ENCODE results near the gene KCND1.

KCND1 gene

DNA sequence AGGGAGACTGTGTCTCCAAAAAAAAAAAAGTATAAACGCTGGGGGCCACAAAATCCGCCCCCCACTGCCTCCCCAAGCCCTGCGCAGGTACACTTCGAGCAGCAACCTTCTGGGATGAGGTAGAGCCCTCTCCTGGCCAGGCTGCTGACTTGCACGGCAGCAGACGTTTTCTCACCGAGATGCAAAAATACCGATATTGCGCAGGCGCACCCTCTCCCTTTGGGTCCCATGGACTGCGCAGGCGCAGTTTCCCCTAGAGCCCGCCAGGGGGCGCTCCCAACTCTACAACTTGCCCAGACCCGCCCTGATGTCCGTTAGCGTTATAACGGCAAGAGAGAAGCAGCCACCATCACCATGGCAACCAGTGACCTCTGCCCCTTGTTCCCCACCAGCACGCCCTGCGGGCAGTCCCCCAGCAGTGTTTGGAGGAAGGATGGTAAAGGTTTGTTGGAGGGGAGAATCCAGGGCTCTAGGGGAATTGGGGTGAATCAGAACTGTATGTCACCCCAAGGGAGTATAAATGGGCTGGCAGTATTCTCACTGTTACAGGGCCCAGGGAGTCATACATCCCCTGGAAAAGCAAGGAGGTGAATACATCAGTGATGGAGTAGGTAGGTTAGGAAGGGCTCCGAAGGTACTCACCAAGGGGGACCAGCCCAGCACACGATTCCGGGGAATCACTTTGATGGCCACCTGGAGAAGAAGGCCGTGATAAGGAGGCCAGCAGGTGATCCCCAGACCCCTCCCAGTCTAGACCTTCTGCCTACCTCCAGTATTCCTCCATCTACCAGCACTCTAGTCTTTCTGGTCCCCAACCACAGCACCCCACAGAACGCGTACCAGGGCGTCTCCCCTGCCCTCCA lies 54.3 kb downstream of the KCND1 start:
- peaks cover 41% of the 10 kb centered on the region for H3K36me3 ChIP-seq (ENCODE audit: control insufficient read depth, insufficient read depth, low read length)
- H3K4me1 ChIP-seq (ENCODE audit: control insufficient read depth, insufficient read depth, low read length): peaks cover 13% of the 10 kb centered on the region
- peak overlapping the region; percentile 94 for H3K9ac ChIP-seq (ENCODE audit: low read depth, low read length)
- H3K4me3 ChIP-seq (ENCODE audit: low read depth, low read length): peak overlapping the region; percentile 94
- no peaks in the 10 kb centered on the region for H3K27me3 ChIP-seq (ENCODE audit: control insufficient read depth, insufficient read depth, low read length)
- peaks cover 3% of the 10 kb centered on the region for H3K9me3 ChIP-seq (ENCODE audit: control insufficient read depth, insufficient read depth, low read length)

DNA sequence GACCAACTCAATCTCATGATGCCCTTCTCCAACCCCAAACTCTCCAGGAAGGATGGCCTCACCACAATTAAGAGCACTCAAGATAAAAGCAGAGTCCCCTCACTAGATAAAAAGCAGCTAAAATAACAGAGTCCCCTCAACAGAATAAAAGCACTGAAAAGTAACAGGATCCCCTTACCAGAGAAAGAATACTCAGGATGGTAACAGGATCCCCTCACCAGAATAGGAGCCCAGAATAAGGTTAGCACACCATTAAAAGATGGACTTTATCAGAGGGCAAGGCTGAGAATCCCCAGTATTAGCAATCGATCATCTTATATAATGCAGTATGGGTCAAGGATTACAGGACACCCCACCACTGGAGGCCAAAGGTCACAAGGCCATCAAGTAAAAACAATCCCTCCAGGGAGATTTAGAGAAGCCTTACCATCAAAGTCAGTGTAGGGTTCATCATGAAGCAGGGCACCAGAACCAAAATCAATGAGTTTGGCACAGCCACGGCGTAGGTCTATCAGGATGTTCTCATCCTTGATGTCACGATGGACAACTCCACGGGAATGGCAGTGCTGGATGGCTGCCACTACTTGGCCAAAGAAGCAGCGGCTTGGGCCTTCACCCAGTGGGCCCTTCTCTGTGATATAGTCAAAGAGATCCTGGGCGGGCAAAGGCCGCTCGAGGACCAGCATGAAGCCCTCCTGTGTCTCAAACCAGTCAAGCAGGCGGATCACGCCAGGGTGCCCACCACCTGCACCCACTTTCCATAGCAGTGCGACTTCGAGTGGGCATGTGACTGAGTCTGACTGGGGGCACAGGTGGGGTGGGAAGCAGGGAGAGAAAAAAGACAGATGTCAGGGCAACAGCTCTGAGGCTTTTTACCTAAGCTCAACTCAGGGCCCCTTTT lies 56.8 kb downstream of the KCND1 start:
- Histone ChIP-seq H3K4me3 (ENCODE audit: low read depth, low read length) (peak overlapping the region; percentile 94), H3K4me1 (ENCODE audit: control insufficient read depth, insufficient read depth, low read length) (peaks cover 2% of the 10 kb centered on the region), H3K9me3 (ENCODE audit: control insufficient read depth, insufficient read depth, low read length) (peaks cover 3% of the 10 kb centered on the region), H3K9ac (ENCODE audit: low read depth, low read length) (peak overlapping the region; percentile 29), H3K27me3 (ENCODE audit: control insufficient read depth, insufficient read depth, low read length) (no peaks in the 10 kb centered on the region), H3K36me3 (ENCODE audit: control insufficient read depth, insufficient read depth, low read length) (peaks cover 41% of the 10 kb centered on the region)

DNA sequence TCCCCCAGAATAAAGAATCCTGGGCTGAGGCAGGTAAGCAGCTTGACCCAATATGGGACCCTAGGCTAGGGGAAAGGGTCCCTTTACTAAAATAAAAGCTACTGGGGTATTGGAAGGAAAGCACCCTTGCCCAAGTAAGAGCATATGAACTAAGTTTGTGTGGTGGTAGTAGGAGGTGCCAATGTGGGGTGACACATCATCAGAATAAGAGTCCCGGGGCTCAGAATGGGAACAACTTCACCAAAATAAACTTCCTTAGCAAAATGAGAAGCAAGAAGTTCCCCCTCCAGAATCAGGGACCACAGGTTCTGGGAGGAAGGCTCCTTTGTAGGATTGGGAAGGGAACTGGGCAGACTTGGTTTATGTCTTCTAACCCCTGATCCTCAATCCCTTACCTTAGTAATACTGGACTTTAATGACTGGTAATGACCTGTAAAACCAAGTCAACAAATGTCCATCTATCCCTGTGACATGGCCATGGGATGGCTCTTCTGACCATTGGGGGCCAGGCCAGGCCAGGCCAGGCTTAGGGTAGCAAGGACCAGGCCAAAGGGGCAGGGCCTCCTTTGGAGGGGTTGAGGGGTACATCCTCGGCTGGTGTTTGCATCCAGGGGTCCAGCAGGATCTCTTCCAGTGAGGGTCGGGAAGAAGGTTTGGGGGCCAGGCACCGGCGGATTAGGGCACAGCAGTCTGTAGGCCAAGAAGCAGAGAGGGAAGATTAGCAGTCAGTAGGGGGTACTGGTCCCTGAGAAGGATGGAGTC lies 57.9 kb downstream of the KCND1 start:
- Histone ChIP-seq H3K27me3 (ENCODE audit: control insufficient read depth, insufficient read depth, low read length) (no peaks in the 10 kb centered on the region), H3K36me3 (ENCODE audit: control insufficient read depth, insufficient read depth, low read length) (peaks cover 45% of the 10 kb centered on the region), H3K4me1 (ENCODE audit: control insufficient read depth, insufficient read depth, low read length) (no peaks in the 10 kb centered on the region), H3K4me3 (ENCODE audit: low read depth, low read length) (peak overlapping the region; percentile 10), H3K9ac (ENCODE audit: low read depth, low read length) (no peak overlapping the region), H3K9me3 (ENCODE audit: control insufficient read depth, insufficient read depth, low read length) (peaks cover 3% of the 10 kb centered on the region)

GRCh38 chrX:48911412-48912182 lies 60.0 kb downstream of the KCND1 start, which contains the start of gene SLC35A2:
TSS of gene SLC35A2 (minus strand) at chrX:48911646. CDS start at chrX:48911636, 10 bp downstream.
- Histone ChIP-seq H3K27me3 (ENCODE audit: control insufficient read depth, insufficient read depth, low read length) (no peaks in the 10 kb centered on the region), H3K4me3 (ENCODE audit: low read depth, low read length) (peak within 1 kb of the TSS; percentile 96), H3K9me3 (ENCODE audit: control insufficient read depth, insufficient read depth, low read length) (no peaks in the 10 kb centered on the region), H3K36me3 (ENCODE audit: control insufficient read depth, insufficient read depth, low read length) (peaks cover 38% of the 10 kb centered on the region), H3K9ac (ENCODE audit: low read depth, low read length) (peak within 1 kb of the TSS; percentile 84), H3K4me1 (ENCODE audit: control insufficient read depth, insufficient read depth, low read length) (peaks cover 3% of the 10 kb centered on the region)

Data from iPS-15b (cell line).